ENCODE data around the gene PALM2AKAP2. TPM values are rescaled to one million over a fixed set of nuclear protein-coding genes. Genes with fewer than 3 reads are reported as not detected.

PALM2AKAP2 gene
- total RNA-seq, 4 donors from 2014 or later, result 28.4 to 59.9 (median 48.7) TPM

DNA sequence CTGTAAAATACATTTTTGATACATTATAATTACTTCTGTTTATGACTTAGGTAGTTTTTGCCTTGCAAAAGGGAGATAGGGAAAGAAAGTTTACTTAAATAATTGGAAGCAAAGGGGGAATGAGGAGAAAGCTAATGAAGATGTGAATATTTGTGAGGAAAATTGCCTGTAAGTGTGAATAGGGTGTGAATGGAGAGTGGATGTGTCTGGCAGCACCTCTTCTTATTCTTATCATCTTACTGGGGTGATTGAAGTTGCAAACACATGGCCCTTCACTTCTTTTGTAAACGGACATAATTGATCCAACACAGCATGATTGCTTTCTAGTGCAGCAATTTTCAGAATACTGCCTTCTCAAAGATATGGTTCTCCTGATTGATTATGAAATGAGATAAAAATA lies 46.6 kb downstream of the PALM2AKAP2 start:
- TF ChIP-seq, protein P1, sequence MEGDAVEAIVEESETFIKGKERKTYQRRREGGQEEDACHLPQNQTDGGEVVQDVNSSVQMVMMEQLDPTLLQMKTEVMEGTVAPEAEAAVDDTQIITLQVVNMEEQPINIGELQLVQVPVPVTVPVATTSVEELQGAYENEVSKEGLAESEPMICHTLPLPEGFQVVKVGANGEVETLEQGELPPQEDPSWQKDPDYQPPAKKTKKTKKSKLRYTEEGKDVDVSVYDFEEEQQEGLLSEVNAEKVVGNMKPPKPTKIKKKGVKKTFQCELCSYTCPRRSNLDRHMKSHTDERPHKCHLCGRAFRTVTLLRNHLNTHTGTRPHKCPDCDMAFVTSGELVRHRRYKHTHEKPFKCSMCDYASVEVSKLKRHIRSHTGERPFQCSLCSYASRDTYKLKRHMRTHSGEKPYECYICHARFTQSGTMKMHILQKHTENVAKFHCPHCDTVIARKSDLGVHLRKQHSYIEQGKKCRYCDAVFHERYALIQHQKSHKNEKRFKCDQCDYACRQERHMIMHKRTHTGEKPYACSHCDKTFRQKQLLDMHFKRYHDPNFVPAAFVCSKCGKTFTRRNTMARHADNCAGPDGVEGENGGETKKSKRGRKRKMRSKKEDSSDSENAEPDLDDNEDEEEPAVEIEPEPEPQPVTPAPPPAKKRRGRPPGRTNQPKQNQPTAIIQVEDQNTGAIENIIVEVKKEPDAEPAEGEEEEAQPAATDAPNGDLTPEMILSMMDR (IDR thresholded peaks at IDR 0.05; ENCODE audit: low read depth), result no peak

- TF ChIP-seq, protein P1 (IDR thresholded peaks at IDR 0.05; ENCODE audit: low read depth), result no peak
Observed at GRCh38 chr9:109828254-109828653, 48.3 kb downstream of the PALM2AKAP2 start.
